Fibroblast of lung (primary cell): Measurements from ENCODE around the gene TMEM119.

Experiments used
- EZH2 ChIP-seq: IDR thresholded peaks from 2 replicates; pipeline ENCODE4 v1.5.1; 2012; ENCODE audit warnings: low read length, control low read depth, mild to moderate bottlenecking; ENCODE audit errors: missing control alignments
- TF ChIP-seq, protein P1 (sequence below), 2 donors: IDR thresholded peaks in 1 of 2; conservative IDR thresholded peaks in 1 of 2; 1 replicate in 1 of 2; 2 replicates in 1 of 2; pipeline ENCODE4 v1.5.1; 2011 to 2012; ENCODE audit warnings: low read length in 2 of 2, control low read depth in 1 of 2, inconsistent platforms in 1 of 2, low read depth in 1 of 2, mild to moderate bottlenecking in 1 of 2

DNA sequence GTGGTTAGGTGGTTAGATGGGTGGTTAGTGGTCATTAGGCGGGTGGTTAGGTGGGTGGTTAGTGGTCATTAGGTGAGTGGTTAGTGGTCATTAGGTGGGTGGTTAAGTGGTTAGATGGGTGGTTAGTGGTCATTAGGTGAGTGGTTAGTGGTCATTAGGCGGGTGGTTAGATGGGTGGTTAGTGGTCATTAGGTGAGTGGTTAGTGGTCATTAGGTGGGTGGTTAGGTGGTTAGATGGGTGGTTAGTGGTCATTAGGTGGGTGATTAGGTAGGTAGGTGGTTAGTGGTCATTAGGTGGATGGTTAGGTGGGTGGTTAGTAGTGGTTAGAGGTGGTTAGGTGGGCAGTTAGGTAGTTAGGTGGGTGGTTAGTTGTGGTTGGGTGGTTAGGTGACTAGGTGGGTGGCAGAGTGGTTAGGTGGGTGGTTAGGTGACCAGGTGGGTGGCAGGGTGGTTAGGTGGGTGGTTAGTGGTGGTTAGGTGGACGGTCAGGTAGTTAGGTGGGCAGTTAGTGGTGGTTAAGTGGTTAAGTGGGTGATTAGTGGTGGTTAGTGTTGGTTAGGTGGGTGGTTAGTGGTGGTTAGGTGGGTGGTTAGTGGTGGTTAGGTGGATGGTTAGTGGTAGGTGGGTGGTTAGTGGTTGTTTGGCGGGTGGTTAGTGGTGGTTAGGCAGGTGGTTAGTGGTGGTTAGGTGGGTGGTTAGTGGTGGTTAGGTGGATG is 8.0 kb upstream of the TMEM119 start:
- TF ChIP-seq, protein P1, sequence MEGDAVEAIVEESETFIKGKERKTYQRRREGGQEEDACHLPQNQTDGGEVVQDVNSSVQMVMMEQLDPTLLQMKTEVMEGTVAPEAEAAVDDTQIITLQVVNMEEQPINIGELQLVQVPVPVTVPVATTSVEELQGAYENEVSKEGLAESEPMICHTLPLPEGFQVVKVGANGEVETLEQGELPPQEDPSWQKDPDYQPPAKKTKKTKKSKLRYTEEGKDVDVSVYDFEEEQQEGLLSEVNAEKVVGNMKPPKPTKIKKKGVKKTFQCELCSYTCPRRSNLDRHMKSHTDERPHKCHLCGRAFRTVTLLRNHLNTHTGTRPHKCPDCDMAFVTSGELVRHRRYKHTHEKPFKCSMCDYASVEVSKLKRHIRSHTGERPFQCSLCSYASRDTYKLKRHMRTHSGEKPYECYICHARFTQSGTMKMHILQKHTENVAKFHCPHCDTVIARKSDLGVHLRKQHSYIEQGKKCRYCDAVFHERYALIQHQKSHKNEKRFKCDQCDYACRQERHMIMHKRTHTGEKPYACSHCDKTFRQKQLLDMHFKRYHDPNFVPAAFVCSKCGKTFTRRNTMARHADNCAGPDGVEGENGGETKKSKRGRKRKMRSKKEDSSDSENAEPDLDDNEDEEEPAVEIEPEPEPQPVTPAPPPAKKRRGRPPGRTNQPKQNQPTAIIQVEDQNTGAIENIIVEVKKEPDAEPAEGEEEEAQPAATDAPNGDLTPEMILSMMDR (conservative IDR thresholded peaks at IDR 0.05 in 1 of 2, IDR thresholded peaks at IDR 0.05 in 1 of 2; ENCODE audit: low read depth in 1 of 2, low read length in 2 of 2): no peak
- TF ChIP-seq EZH2: no peak
